Natural killer cell (primary cell): ENCODE measurements around the gene RNF130. TPM values are rescaled to one million over a fixed set of nuclear protein-coding genes. Genes with fewer than 3 reads are reported as not detected.

ENCODE experiments used
- ATAC-seq, 3 donors: fragments of 150-1000 bp in 2 of 3; fragments of 200-7000 bp in 1 of 3; cut with Tn5 transposase; 1 replicate in 1 of 3; 2 replicates in 2 of 3; pipeline ENCODE4 v1.10.0; 2021; ENCODE audit warnings: mild to moderate bottlenecking in 2 of 3, moderate library complexity in 2 of 3
- DNase-seq, 2 donors: peaks; one replicate each; pipeline versions ENCODE4 v3.0.0 to v3.0.0-alpha.2; 2013 to 2021; ENCODE audit warnings: mixed read lengths in 1 of 2
- H3K27ac ChIP-seq: one replicate; pipeline ENCODE4 v1.5.1; 2013; ENCODE audit warnings: mild to moderate bottlenecking, low read length
- H3K27me3 ChIP-seq: one replicate; pipeline ENCODE4 v1.6.1; 2013; ENCODE audit warnings: low read length; ENCODE audit not compliant: control insufficient read depth, insufficient read depth
- H3K36me3 ChIP-seq: one replicate; pipeline ENCODE4 v1.6.1; 2013; ENCODE audit warnings: low read length; ENCODE audit not compliant: control insufficient read depth, insufficient read depth
- H3K4me1 ChIP-seq: one replicate; pipeline ENCODE4 v1.6.1; 2013; ENCODE audit warnings: low read length; ENCODE audit not compliant: control insufficient read depth, insufficient read depth
- H3K4me3 ChIP-seq: one replicate; pipeline ENCODE4 v1.5.1; 2013; ENCODE audit warnings: low read length
- H3K9me3 ChIP-seq: one replicate; pipeline ENCODE4 v1.6.1; 2013; ENCODE audit warnings: low read length; ENCODE audit not compliant: control insufficient read depth, insufficient read depth
- H3K27ac Mint-ChIP-seq, 2 donors: one replicate each; pipeline ENCODE4 v1.8.0; 2022; ENCODE audit warnings: mild to moderate bottlenecking in 2 of 2, mixed read lengths in 2 of 2, moderate library complexity in 1 of 2
- H3K27me3 Mint-ChIP-seq, 2 donors: one replicate each; pipeline ENCODE4 v1.8.0; 2022; ENCODE audit warnings: low read depth in 2 of 2, mixed read lengths in 2 of 2
- H3K36me3 Mint-ChIP-seq: one replicate; pipeline ENCODE4 v1.8.0; 2022; ENCODE audit warnings: mixed read lengths
- H3K4me1 Mint-ChIP-seq, 2 donors: one replicate each; pipeline ENCODE4 v1.8.0; 2022; ENCODE audit warnings: mixed read lengths in 2 of 2
- H3K4me3 Mint-ChIP-seq: one replicate; pipeline ENCODE4 v1.8.0; 2022; ENCODE audit warnings: mild to moderate bottlenecking, moderate library complexity, mixed read lengths
- H3K9me3 Mint-ChIP-seq, 2 donors: one replicate each; pipeline ENCODE4 v1.8.0; 2022; ENCODE audit warnings: mixed read lengths in 2 of 2
- CTCF ChIP-seq: fragments of 200-600 bp; IDR thresholded peaks from one replicate; pipeline ENCODE4 v1.8.0; 2022; ENCODE audit warnings: antibody characterized with exemption
- WGBS: methylation state at CpG from one replicate; pipeline ENCODE4 v1.1.7; 2013; ENCODE audit warnings: missing lambda C conversion rate; ENCODE audit not compliant: insufficient coverage; 5-methylcytosine and 5-hydroxymethylcytosine counted together
- intact Hi-C: fragments of 100-400 bp; cut with micrococcal nuclease; formaldehyde crosslinking; loops from one replicate; pipeline ENCODE4 v1.14.2; 2022
- total RNA-seq, 4 donors: library from RNA; stranded (reverse); fragments of 120-200 nt in 1 of 4; gene quantifications; one replicate each; pipeline versions ENCODE4 v1.2.3 to v1.2.4, GENCODE V29; 2013 to 2022

The RNF130 gene
- total RNA-seq, 3 donors from 2014 or later (not counting 1 experiment from before 2014, with no cell fraction given): 24.4 to 35.0 (median 25.5) TPM

GRCh38 chr5:179955630-179956029, 115.9 kb downstream of the RNF130 start:
- no peak for TF ChIP-seq CTCF
- Mint-ChIP-seq H3K4me1 (no peaks in the 10 kb centered on the region), H3K36me3 (peaks cover 11% of the 10 kb centered on the region), H3K27ac (no peak overlapping the region), H3K27me3 (no peaks in the 10 kb centered on the region), H3K9me3 (no peaks in the 10 kb centered on the region), H3K4me3 (no peak overlapping the region)
- Histone ChIP-seq H3K36me3 (peaks cover 3% of the 10 kb centered on the region), H3K27me3 (no peaks in the 10 kb centered on the region), H3K27ac (no peak overlapping the region), H3K9me3 (no peaks in the 10 kb centered on the region), H3K4me1 (no peaks in the 10 kb centered on the region), H3K4me3 (no peak overlapping the region)
- 93% methylated on average over 1 of the region's 2 CpGs for WGBS
- DNase-seq (no peak), ATAC-seq (no peak)
- intact Hi-C loops: no loop called here

- Mint-ChIP-seq H3K4me3 (no peak overlapping the region), H3K27ac (no peak overlapping the region), H3K9me3 (no peaks in the 10 kb centered on the region), H3K36me3 (peaks cover 11% of the 10 kb centered on the region), H3K4me1 (no peaks in the 10 kb centered on the region), H3K27me3 (no peaks in the 10 kb centered on the region)
- Histone ChIP-seq H3K27me3 (no peaks in the 10 kb centered on the region), H3K9me3 (no peaks in the 10 kb centered on the region), H3K4me3 (no peak overlapping the region), H3K36me3 (peaks cover 3% of the 10 kb centered on the region), H3K4me1 (no peaks in the 10 kb centered on the region), H3K27ac (no peak overlapping the region)
- WGBS: 97% methylated on average over 6 of the region's 6 CpGs
- intact Hi-C loops: no loop called here
- DNase-seq: no peak
- no peak for TF ChIP-seq CTCF
- no peak for ATAC-seq
Observed at GRCh38 chr5:179955062-179955461, 116.5 kb downstream of the RNF130 start.

GRCh38 chr5:179954434-179954833, 117.1 kb downstream of the RNF130 start:
- H3K27ac Mint-ChIP-seq: no peak overlapping the region
- H3K4me1 Mint-ChIP-seq: no peaks in the 10 kb centered on the region
- H3K9me3 Mint-ChIP-seq: no peaks in the 10 kb centered on the region
- no peak for TF ChIP-seq CTCF
- no peaks in the 10 kb centered on the region for H3K27me3 ChIP-seq
- no peak overlapping the region for H3K4me3 Mint-ChIP-seq
- no peaks in the 10 kb centered on the region for H3K4me1 ChIP-seq
- no peak for ATAC-seq
- intact Hi-C loops: no loop called here
- no peak for DNase-seq
- peaks cover 3% of the 10 kb centered on the region for H3K36me3 ChIP-seq
- no peaks in the 10 kb centered on the region for H3K9me3 ChIP-seq
- no peak overlapping the region for H3K27ac ChIP-seq
- WGBS: 91% methylated on average over 6 of the region's 6 CpGs
- H3K36me3 Mint-ChIP-seq: peaks cover 11% of the 10 kb centered on the region
- H3K27me3 Mint-ChIP-seq: no peaks in the 10 kb centered on the region
- H3K4me3 ChIP-seq: no peak overlapping the region

GRCh38 chr5:179953987-179954386, 117.6 kb downstream of the RNF130 start:
- no peaks in the 10 kb centered on the region for H3K27me3 ChIP-seq
- H3K27ac ChIP-seq: no peak overlapping the region
- no peaks in the 10 kb centered on the region for H3K4me1 ChIP-seq
- Mint-ChIP-seq H3K27me3 (no peaks in the 10 kb centered on the region), H3K9me3 (no peaks in the 10 kb centered on the region), H3K36me3 (peaks cover 11% of the 10 kb centered on the region), H3K4me3 (no peak overlapping the region), H3K4me1 (no peaks in the 10 kb centered on the region), H3K27ac (no peak overlapping the region)
- no peak for ATAC-seq
- H3K36me3 ChIP-seq: peaks cover 3% of the 10 kb centered on the region
- DNase-seq: no peak
- TF ChIP-seq CTCF: no peak
- 98% methylated on average over 4 of the region's 4 CpGs for WGBS
- no peak overlapping the region for H3K4me3 ChIP-seq
- H3K9me3 ChIP-seq: no peaks in the 10 kb centered on the region
- intact Hi-C loops: no loop called here
